Kidney epithelial cell (primary cell): ENCODE data around the gene CYS1. TPM values are rescaled to one million over a fixed set of nuclear protein-coding genes. Genes with fewer than 3 reads are reported as not detected.
A peak's percentile ranks its signal among the peaks of the same experiment; 100 is the strongest.

Experiments
- DNase-seq: peaks from one replicate; pipeline ENCODE4 v3.0.0-alpha.2; 2010; ENCODE audit warnings: low read depth
- H3K27me3 ChIP-seq: 2 replicates; pipeline ENCODE4 v1.6.0; 2011; ENCODE audit warnings: low read length; ENCODE audit not compliant: control insufficient read depth, insufficient read depth
- H3K36me3 ChIP-seq: 2 replicates; pipeline ENCODE4 v1.5.1; 2011; ENCODE audit warnings: low read length; ENCODE audit not compliant: control insufficient read depth, insufficient read depth
- H3K4me3 ChIP-seq: 2 replicates; pipeline ENCODE4 v1.5.1; 2011; ENCODE audit warnings: low read depth, mild to moderate bottlenecking, control low read depth, low read length
- total RNA-seq: library from RNA; depleted of rRNA; stranded (reverse); fragments of >200 nt; gene quantifications from 2 replicates; pipeline ENCODE4 v1.2.3, GENCODE V29; 2015
- TF ChIP-seq, protein P1 (sequence below): IDR thresholded peaks from 2 replicates; pipeline ENCODE4 v1.5.1; 2011; ENCODE audit warnings: mild to moderate bottlenecking, moderate library complexity, low read length, control low read depth, inconsistent platforms; ENCODE audit not compliant: insufficient read depth, poor library complexity, severe bottlenecking

Gene CYS1
- total RNA-seq, 1 donor from 2014 or later = 12.2 TPM

DNA sequence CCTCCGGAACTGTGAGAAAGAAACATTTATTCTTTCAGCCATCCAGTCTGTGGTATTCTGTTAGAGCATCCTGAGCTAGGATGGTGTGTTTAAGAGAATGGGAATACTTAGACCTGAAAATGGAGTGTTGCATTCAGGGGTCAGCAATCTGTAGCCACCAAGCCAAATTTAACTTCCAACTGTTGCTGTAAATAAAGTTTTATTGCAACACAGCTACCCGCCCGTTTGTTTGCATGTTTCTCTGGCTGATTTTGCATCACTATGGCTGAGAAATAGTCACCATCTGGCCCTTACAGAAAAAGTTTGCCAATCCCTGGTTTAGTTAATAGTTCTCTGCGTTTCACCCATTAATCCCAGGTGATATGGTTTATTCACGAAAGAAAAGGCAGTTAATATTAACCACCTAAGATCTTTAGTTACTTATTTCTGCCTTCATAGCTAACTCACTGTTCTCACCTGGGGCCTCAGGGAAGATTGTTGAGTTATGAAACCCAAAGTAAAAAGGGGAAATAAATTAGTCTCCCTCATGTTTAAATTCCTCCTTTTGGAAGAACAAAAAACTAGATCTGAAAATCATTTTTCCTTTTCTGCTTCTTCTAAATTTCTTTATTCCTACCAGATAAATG lies 9.5 kb upstream of the CYS1 start:
- H3K4me3 ChIP-seq = no peak overlapping the region
- H3K27me3 ChIP-seq = peaks cover 6% of the 10 kb centered on the region
- no peak for DNase-seq
- no peaks in the 10 kb centered on the region for H3K36me3 ChIP-seq
- TF ChIP-seq, protein P1, sequence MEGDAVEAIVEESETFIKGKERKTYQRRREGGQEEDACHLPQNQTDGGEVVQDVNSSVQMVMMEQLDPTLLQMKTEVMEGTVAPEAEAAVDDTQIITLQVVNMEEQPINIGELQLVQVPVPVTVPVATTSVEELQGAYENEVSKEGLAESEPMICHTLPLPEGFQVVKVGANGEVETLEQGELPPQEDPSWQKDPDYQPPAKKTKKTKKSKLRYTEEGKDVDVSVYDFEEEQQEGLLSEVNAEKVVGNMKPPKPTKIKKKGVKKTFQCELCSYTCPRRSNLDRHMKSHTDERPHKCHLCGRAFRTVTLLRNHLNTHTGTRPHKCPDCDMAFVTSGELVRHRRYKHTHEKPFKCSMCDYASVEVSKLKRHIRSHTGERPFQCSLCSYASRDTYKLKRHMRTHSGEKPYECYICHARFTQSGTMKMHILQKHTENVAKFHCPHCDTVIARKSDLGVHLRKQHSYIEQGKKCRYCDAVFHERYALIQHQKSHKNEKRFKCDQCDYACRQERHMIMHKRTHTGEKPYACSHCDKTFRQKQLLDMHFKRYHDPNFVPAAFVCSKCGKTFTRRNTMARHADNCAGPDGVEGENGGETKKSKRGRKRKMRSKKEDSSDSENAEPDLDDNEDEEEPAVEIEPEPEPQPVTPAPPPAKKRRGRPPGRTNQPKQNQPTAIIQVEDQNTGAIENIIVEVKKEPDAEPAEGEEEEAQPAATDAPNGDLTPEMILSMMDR = no peak

DNA sequence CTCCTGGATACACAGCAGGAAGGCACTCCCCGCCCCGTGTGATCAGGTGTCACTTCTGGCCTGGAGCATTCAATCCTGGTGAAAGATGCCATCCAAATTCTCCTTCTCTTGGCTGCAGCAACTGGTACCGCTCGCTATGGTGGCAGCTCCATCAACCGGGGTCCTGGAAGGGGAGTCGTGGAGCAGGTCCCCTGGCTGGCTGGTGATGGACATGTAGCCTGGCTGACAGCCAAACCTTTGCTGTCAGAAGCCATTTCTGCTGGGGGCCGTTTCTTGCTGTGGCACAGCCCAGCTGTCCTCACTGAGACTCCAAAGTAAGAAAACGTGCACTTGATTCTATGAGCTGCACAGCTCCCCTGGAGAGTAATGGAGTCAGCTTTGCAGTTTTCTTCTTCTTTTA lies 7.1 kb upstream of the CYS1 start:
- no peak for DNase-seq
- H3K36me3 ChIP-seq = no peaks in the 10 kb centered on the region
- peaks cover 6% of the 10 kb centered on the region for H3K27me3 ChIP-seq
- TF ChIP-seq, protein P1 = no peak
- no peak overlapping the region for H3K4me3 ChIP-seq

DNA sequence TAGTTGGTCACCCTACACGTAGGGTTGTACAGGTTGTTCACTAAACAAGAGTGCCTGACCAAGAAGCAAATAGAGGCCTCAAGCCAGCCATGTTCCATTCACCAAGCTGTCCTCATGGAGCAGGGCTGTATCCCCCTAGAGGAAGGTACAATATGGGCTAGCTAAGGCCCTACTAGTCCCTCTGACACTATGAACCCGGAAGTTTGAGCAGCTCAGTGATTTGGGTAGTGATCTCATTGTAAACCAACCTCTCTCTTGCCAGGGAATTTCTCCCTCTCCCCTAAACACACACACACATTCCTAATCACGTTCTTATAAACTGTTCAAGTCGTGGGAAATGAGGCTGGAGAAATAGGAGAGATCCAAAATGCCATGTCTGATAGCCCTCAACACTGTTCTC lies 6.7 kb upstream of the CYS1 start:
- no peak for DNase-seq
- Histone ChIP-seq H3K27me3 (peaks cover 6% of the 10 kb centered on the region), H3K36me3 (no peaks in the 10 kb centered on the region), H3K4me3 (no peak overlapping the region)
- TF ChIP-seq, protein P1 = no peak

DNA sequence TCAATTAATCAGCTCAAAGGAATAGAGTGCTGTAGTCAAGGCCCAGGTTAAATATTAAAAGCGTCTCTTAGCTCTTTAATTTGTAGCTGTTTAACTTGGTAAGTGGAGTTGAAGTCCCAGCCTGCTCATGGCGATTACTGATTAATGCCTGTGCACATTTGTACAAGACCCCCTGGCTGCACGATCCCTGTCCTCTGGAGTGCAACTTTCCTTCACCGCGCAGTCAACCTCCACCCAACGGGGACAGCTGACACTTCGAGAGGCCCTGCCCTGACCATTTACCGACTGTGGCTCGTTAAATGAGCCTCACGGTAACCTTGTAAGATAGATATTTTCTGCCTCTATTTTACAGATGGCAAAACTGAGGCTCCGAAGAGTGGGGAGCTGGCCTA lies 5.5 kb upstream of the CYS1 start:
- DNase-seq = peak; percentile 58
- Histone ChIP-seq H3K4me3 (no peak overlapping the region), H3K27me3 (peaks cover under 1% of the 10 kb centered on the region), H3K36me3 (no peaks in the 10 kb centered on the region)
- TF ChIP-seq, protein P1 = no peak

DNA sequence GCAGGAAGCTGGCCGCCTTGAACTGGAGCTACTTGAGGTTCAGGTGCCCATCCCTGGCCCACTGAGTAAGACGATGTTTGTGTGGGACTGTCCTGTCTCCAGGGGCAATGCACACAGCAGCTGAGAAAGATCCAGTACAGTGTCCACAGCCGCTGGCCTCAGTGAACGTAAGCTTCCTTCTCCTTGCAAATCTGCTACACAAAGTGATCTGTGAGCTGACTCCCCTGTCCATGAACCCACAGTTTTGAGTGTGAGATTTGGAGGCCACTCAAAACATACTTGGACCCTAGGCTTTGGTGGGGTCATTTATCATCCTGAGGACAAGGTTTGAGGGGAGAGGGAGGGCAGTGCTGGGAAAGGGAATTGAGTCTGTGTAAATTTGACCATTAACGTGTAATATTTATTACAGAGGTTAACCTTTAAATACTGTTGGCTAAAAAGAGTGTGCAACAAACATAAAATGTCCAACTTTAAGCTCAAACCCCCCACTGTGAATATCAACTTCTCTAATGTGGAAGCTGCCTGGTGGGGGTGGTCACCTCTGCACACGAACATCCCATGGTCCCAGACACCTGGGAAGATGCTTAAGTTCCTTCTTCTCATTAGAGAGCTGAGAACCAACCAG lies 4.9 kb upstream of the CYS1 start:
- H3K27me3 ChIP-seq = peaks cover 4% of the 10 kb centered on the region
- TF ChIP-seq, protein P1 = no peak
- no peak for DNase-seq
- no peak overlapping the region for H3K4me3 ChIP-seq
- no peaks in the 10 kb centered on the region for H3K36me3 ChIP-seq
